Embryonic facial prominence (tissue), 1 donor: ENCODE results near the gene ELMOD1.
A peak's percentile ranks its signal among the peaks of the same experiment; 100 is the strongest.

ENCODE experiments used
- DNase-seq: peaks from one replicate; pipeline ENCODE4 v3.0.0-alpha.2; 2016; ENCODE audit errors: extremely low spot score

The ELMOD1 gene

DNA sequence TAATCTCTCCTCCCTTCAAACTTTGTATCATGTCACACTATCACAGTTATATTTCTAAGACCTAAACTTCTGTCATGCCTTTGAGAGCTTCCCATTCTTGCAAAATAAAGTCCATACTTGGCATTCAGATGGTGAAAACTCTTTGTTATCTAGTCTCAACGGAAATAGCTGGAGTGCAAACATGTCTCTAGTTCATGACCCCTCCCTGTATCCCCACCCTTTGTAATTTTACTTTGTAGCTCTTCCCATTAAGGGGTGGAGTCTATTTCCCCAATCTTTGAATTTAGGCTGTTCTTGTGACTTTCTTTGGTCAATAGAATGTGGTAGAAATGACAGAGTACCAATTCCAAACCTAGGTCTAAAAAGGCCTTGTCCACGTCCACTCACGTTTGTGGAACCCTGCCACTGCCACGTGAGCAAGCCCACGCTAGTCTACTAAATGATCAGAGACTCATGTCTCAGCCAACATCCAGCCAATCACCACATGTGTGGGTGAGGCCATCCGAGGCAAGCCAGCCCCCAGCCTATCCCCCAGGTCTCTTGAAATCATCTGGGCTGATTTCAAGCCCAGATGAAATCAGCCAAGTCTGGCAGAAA lies 97.5 kb downstream of the ELMOD1 start:
- no peak for DNase-seq

DNA sequence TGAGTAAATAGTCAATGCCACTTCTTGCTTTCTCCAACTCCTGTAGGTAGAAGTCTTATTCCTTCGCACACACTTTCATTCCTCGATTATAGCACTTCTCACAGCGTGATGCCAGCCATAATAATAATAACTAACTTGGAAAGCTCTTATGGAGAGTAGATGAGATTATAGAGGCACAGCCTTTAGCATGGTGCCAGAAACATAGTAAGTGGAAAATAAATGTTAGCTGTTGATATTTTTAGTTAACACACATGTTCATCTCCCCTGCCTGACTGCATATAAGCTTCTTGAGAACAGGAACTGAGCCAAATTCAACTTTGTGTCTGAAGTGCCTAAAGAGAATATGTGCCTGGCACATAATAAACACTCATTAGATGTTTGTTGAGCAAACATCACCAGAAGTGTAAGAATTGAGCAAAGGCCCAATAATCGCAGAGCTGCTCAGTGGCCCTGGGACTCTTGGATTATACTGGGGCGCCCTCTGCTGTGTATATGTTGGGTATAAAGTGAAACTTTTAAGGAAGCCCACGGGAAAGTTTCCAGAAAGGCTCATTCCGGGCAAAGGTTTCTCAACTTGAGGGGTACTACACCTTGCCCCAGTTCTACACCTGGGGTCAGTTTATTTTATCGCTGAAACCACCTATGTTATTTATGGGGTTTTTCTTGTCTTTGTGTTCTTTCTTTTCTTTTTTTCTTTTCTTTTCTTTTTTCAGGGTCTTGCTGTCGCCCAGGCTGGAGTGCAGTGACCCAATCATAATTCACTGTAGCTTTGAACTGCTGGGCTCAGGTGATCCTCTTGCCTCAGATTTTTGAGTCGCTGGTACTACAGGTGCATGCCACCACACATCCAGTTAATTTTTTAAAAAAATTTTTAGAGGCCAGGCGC lies 98.6 kb downstream of the ELMOD1 start:
- DNase-seq, result peak; percentile 33

DNA sequence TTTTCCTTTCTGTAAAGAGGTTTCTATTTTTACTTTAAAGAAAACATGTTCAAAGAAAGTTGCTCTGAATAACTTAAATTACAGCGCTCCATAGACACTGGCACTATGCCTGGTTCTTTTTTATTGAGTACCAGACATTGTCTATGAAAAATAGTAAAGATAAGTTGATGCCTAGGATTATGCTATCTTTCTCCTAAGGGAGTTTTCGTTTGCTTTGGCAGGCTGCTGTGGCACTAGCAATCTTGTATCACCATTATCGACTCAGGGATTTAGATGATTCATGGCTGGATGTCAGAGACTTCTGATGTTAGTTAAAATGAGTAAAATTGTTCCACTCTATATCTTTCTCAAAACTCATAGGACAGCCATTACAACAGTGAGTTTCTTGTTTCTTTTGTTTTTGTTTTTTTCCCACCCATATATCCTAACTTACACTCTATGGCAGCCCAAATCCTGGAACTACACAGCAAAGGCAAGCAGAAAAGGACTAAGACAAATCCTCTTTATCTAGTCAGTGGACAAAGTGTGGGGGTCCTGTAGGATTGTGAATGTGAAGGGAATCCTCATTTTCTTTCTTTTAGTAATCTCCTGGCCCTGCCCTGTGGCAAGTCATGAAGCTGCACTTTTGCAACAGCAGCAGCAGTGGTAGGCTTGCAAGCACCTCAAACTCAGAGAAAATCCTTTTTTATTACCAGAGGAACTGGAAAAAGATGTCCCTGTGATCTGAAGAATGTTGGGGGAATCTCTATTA lies 100.2 kb downstream of the ELMOD1 start:
- DNase-seq, result no peak

DNA sequence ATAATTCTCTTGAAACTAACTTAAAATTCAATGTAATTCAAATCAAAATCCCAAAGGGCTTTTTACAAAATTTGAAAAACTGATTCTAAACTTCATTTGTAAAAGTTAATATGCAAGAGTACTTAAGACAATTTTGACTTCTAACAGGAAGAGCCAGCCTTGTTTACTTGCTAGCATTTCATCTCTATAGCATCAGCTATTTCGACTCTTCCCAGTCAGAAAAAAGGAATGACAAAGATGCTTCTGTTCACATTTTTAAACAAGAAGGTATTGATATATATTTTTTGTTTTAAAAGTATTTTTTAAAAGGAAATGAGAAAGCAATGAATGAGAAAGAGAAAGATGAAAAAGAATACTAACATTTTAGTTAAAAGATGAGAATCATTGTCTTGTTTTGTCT lies 104.5 kb downstream of the ELMOD1 start:
- DNase-seq, result no peak

DNA sequence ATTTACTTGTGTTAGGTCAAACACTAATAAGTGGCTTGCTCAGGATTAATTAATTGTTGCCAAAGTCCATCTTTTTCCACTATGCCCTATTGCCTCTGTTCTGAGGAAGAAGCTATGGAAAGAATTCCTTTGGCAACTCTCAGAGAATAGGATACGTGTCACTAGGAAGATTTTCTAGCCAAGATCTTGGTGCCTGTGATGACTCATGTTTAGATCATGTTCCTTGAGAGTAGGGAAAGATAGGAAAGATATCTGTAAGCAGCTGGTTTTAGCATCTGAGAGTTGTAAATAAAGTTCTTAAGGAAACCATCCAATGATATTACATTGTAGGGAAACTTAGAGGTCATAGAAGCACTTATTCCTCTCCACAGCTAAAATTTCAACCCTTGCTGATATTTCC lies 105.2 kb downstream of the ELMOD1 start:
- DNase-seq, result no peak

DNA sequence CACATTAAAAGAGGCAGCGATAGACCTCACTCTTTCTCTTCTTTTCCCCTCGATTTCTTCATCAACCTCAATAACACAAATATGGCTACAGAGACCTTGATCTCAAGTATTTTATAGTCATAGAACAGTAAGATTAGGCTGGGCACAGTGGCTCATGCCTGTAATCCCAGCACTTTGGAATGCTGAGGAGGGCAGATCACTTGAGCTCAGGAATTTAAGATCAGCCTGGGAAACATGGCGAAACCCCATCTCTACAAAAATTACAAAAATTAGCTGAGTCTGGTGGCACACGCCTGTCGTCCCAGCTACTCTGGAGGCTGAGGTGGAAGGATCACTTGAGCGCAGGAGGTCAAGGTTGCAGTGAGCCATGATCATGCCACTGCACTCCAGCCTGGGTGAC lies 106.3 kb downstream of the ELMOD1 start:
- no peak for DNase-seq

DNA sequence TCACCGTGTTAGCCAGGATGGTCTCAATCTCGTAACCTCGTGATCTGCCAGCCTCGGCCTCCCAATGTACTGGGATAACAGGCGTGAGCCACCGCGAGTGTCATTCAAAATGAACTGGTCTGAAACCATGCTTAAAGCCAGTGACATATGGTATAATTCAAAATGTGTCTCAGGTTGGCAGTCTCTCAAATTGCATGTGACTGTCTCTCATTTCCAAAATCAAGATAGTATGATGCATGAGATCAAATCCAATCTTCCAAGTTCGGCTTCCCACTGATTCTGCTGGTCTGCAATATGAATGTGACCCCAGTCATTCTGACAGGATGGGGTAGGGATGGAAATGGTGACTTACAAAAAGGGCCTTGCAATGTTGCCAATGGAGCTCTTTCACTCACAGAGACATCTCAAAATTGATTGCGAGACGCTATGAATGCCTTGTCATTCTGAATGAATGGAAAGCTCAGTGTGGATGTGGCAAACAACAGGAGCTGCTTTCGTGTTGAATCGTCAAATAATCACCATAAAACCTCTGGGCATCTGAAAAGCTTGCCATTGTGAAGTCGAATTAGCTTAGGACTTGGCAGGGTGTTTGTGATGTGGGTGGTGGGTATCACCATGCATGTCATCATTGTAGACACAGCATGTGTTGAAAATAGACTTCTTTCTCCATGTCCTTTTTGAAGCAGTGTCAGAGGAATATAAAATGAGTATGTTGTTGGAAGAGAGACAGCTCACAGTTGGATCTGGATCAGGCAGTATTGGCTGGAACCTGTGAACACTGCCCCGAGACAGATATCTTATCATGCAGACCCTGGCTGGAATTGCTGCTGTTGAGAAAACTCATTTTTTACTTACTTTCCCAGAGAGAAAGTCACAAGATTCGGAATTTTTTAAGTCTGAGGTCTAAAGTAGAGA lies 108.7 kb downstream of the ELMOD1 start:
- no peak for DNase-seq

DNA sequence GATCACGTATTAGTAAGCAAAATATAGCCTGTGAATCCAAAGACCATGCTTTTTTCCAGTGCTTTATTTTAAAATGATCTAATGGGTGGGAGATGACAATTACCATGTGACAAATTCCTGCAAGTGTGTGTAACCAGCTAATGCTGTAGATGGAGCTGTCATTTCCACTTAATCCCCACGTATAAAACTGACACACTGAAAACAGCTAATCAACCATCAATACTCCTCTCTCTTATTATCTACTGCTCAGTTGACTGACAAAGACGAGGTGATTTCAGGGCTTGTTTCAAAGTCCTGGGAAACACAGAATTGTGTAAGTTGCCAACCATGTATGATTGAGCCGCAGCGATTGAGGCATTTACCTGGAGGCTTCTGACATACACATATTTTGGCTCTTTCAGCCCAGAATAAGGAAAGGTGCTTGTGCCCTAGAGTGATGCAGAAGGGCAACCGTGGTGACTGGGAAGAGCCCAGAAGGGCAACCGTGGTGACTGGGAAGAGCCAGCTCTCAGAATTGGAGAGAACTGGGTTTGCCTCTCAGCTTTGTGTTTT lies 111.2 kb downstream of the ELMOD1 start:
- no peak for DNase-seq

DNA sequence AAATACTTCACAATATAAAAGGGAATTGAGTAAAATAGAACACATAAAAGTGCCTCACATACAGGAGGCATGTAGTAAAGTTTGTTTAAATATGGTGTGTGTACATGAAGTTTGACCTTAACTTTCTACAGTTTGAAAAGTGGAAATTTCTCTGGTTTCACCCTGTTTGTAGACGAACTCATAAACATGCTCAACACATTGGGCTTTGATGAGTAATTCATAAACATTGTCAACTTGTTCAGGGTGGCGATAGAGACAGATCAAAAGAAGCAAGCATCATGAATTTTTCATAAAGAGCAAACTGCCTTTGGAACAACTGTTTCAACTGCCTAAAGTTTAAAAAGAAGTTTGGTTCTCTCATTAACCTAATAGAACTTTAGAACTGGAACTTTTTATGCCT lies 111.8 kb downstream of the ELMOD1 start:
- DNase-seq, result no peak

DNA sequence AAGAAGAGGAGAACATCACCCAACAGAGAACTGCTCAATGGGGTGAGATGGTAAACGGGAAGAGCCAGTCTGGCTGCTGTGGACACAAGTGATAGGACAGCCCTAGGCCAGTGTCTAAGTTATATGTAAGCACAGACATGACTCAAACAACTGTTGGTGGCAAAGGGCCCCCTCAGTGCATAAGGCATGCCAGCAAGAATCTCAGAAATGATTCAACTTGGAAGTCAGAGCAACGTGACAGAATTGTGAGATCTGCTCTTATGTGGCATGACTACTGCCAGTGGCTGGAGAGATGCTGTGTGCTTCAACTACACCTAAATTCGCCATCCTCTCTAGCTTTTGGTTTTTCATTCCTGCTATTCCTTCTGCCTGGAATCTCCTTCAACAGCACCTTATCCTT lies 113.5 kb downstream of the ELMOD1 start:
- DNase-seq, result no peak

DNA sequence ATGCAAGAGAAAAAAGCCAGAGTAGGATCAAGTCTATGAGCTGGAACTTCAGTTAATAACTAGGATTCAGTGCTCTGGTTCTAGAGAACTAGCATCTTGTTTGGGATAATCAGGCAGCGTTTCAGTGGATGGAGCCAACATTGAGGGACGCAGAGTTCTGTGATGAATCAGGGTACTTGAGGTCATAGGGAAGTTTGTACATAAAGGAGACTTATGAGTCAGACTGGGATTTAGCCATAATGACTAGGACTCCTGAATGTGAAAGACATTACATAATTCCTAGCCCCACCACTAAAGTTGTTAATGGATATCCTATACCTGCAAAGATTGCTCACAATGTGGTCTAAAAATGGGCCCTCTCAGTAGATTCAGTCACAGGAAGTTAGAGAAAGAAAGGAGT lies 114.1 kb downstream of the ELMOD1 start:
- DNase-seq, result no peak

DNA sequence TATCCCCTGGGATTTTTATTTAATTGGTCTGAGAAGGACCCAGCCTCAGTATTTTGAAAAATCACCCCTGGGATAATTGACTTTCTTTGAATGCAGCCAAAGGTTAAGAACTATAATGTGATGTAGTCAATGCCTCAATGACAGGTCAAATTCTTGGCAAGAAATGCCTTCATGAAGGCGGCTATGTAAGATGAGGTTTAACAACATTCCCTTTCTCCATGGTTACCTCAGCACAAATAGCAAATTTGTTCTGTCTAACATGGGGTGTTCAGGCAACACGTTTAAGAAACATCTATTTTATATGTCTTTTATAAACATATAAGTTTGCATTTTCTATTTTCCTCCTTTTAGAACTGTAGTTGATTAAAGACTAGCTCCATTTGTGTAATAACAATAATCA lies 115.6 kb downstream of the ELMOD1 start:
- DNase-seq, result no peak

DNA sequence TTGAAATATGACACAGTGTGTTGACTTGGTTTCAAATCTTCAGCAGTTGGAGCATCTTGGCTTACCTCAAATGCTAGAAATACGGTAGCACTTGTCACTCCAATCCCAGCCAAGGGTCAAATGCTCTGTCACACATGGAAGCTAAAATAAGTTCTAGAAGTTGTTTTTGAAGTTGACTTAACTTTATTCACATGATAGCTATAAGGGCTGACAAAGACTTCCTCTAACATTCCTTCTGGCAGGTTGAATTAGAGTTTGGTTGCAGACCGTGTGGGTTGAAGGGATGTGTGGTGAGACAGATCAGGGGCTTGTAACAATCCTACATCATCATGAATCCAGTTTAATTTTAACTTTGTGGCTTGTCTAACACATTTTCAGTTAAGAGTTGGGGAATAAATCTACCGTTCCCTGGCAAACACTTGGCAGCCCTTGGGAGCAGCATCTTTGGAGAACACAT lies 116.3 kb downstream of the ELMOD1 start:
- no peak for DNase-seq

DNA sequence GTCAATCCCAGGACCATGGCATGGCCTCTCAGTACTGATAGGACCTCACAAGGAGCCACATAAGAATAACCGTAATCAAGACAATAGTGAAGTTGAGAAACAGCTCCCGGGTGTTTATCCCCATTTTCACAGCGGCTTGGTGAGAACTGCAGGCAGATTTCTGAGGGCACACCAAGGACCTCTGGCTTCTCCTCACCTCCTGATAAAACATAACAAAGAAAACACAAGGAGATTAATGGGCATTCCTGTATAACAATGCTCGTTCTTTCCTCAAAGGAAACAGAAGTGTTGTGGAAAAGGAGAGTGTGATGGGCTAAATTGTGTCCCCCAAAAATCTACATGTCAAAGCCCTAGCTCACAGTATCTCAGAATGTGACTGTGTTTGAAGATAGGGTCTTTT lies 116.9 kb downstream of the ELMOD1 start:
- DNase-seq, result no peak

DNA sequence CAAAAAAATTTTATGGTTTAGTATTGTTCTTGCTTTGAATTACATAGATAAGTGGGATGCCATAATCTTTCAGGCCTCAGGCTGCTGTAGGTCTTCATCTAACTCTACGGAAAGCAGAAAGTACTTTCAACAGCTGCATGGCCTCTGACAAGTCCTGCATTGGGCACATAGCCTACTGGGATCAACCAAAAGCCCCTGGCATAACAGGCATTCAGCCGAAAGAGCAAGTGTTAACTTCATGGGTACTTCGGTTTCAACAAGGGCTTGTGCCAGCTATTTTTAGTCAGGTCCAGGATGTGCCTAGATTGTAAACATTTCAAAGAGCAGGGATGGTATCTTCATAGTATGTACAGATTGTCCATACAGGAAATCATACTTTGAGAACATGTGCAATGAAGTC lies 117.8 kb downstream of the ELMOD1 start:
- no peak for DNase-seq

DNA sequence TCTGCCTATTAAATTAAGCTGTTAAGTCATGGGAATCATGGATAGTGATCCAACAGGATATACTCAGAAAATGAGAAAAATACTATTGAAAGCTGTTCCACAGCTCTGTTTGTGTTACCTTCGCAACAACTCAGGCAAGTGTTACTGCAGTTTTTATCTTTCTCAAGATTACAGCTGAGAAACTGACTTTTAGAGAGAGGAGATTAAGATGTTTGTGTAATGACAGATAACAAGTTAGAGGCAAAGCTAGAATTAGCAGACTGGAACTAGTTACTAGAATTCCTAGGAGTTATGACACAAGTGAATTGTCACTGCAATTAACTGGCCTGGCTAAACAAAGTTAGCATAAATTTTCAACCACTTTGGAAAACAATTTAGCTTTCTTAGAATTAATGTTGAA lies 119.4 kb downstream of the ELMOD1 start:
- DNase-seq, result no peak

DNA sequence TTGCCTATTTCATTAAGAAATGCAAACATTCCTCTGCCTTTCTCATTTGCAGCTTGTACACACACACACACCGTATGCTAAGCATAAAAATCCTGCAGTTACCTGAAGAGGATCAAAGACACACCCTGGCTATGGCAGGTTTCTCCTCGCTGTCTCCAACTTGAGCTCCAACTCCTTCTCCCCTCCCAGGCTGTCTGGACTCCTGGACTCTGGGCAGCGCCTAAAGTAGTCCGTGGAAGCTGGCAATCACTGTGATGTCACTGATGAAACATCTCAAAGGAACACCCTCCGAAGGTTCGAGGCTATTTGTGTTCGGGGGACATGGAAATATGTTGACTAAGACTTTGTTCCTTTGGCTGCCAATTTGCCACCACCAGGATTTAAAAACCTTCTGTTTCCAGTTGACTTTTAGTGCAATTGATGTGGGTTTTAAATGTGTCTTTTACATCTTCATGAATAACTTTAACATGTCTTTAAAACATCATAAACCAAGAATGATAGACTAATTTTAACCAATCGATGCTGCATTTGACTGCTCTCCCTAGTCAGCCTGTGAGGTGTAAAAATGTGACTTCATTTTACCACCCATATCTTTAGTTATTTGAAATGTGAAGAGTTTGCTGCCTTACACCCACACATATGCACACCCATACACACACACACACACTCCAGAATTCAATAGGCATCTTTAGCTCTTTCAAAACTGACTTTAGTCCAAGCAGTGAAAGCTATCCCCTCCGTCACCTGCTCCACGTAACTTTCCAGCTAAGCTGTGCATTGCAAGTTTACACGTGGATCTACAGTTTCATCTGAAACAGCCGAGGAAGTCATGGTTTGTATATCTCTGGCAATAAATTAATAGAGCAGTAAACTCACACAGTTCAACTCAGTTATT lies 121.2 kb downstream of the ELMOD1 start, which contains the start of gene SLN:
Gene SLN, minus strand, starts transcription at position 196 of the 895 bp plus-strand sequence.
- DNase-seq, result no peak

DNA sequence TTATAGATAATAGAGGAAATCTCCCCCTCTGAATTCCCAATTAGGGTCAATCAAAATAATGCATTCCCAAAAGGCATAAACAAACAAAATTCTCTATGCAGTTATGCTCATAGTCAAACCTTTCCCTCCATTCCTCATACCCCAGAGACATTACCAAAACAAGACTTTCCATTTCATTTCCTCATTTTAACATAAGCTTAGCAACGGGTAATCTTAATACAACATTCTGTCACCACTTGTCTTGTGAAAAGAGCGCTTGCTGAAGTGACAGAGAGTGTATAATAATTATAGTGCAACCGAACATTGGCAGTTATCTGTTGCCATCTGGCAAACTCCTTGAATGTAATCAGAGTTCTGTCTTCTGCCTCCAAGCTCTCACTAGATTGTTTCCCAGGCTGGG lies 122.1 kb downstream of the ELMOD1 start:
- DNase-seq, result no peak
